ENCODE data around the gene TMEM156.

Gene TMEM156

GRCh38 chr4:39044956-39045826, 13.0 kb upstream of the TMEM156 start (continued):
- no peak for TF ChIP-seq SCRT1 (tag by site-specific recombination; IDR thresholded peaks at IDR 0.05; ENCODE audit: borderline replicate concordance)
- no peak for TF ChIP-seq ZNF311 (tag by site-specific recombination; IDR thresholded peaks at IDR 0.05; ENCODE audit: borderline replicate concordance)
- TF ChIP-seq PRDM1 (tag by site-specific recombination; IDR thresholded peaks at IDR 0.05), result peak; percentile 88
- TF ChIP-seq ZNF223 (tag by site-specific recombination; IDR thresholded peaks at IDR 0.05), result no peak
- TF ChIP-seq ZBTB17 (tag by site-specific recombination; IDR thresholded peaks at IDR 0.05), result no peak
- no peak for TF ChIP-seq ZNF140 (tag by site-specific recombination; IDR thresholded peaks at IDR 0.05)

GRCh38 chr4:39044364-39044955, 12.3 kb upstream of the TMEM156 start:
- Histone ChIP-seq H3K27ac (ENCODE audit: extremely low read depth, low read depth, low read length) (peak overlapping the region; percentile 68; the same call in 1 of the 2 replicates), H3K4me1 (ENCODE audit: control insufficient read depth, insufficient read depth, low read length) (no peaks in the 10 kb centered on the region), H3K9me3 (ENCODE audit: control insufficient read depth, insufficient read depth, low read depth, low read length) (no peaks in the 10 kb centered on the region), H3K4me3 (ENCODE audit: low read depth, low read length) (peak overlapping the region; percentile 58), H3K36me3 (ENCODE audit: control insufficient read depth in 2 of 2, insufficient read depth in 1 of 2, low read length in 2 of 2) (no peaks in the 10 kb centered on the region)
- ChIA-PET CTCF (interaction anchor here (1.6 kb wide), 1 partner anchor 142 kb away, joined by 5 read pairs; no protein-coding TSS in a partner anchor), POLR2A (interaction anchor here (0.6 to 1.2 kb wide), 2 partner anchors 9 to 142 kb away, joined by 3 to 4 read pairs; no protein-coding TSS in a partner anchor)
- TF ChIP-seq ZNF621 (tag by site-specific recombination; IDR thresholded peaks at IDR 0.05) (no peak), IKZF3 (tag by site-specific recombination; IDR thresholded peaks at IDR 0.05) (0 out of 2 replicates have a peak, but pooled peaks have one; percentile 14), ZBTB48 (tag by site-specific recombination; IDR thresholded peaks at IDR 0.05) (peak; percentile 69), ZNF155 (tag by site-specific recombination; IDR thresholded peaks at IDR 0.05) (no peak), SP3 (tag by site-specific recombination; IDR thresholded peaks at IDR 0.05) (peak; percentile 56), GLIS2 (tag by site-specific recombination; IDR thresholded peaks at IDR 0.05) (0 out of 2 replicates have a peak, but pooled peaks have one; percentile 33), ZBTB20 (tag by site-specific recombination; IDR thresholded peaks at IDR 0.05) (peak; percentile 22; the same call in 1 of the 2 replicates), KLF8 (tag by site-specific recombination; IDR thresholded peaks at IDR 0.05) (peak; percentile 39; the same call in 1 of the 2 replicates), SP2 (tag by site-specific recombination; IDR thresholded peaks at IDR 0.05) (peak; percentile 68), ZNF335 (tag by site-specific recombination; conservative IDR thresholded peaks at IDR 0.05) (0 out of 2 replicates have a peak, but pooled peaks have one; percentile 16), ZNF600 (tag by site-specific recombination; IDR thresholded peaks at IDR 0.05) (no peak), ZNF785 (tag by site-specific recombination; IDR thresholded peaks at IDR 0.05) (no peak), KLF9 (tag by site-specific recombination; IDR thresholded peaks at IDR 0.05; ENCODE audit: low read depth) (peak; percentile 79), GLIS1 (tag by site-specific recombination; IDR thresholded peaks at IDR 0.05) (peak; percentile 51; the same call in 1 of the 2 replicates), ZNF548 (tag by site-specific recombination; IDR thresholded peaks at IDR 0.05) (no peak), SP7 (tag by site-specific recombination; IDR thresholded peaks at IDR 0.05) (0 out of 2 replicates have a peak, but pooled peaks have one; percentile 15)
- TF ChIP-seq, protein P1, sequence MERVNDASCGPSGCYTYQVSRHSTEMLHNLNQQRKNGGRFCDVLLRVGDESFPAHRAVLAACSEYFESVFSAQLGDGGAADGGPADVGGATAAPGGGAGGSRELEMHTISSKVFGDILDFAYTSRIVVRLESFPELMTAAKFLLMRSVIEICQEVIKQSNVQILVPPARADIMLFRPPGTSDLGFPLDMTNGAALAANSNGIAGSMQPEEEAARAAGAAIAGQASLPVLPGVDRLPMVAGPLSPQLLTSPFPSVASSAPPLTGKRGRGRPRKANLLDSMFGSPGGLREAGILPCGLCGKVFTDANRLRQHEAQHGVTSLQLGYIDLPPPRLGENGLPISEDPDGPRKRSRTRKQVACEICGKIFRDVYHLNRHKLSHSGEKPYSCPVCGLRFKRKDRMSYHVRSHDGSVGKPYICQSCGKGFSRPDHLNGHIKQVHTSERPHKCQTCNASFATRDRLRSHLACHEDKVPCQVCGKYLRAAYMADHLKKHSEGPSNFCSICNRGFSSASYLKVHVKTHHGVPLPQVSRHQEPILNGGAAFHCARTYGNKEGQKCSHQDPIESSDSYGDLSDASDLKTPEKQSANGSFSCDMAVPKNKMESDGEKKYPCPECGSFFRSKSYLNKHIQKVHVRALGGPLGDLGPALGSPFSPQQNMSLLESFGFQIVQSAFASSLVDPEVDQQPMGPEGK (tag by site-specific recombination; IDR thresholded peaks at IDR 0.05), result peak; percentile 84
- TF ChIP-seq, protein P2, sequence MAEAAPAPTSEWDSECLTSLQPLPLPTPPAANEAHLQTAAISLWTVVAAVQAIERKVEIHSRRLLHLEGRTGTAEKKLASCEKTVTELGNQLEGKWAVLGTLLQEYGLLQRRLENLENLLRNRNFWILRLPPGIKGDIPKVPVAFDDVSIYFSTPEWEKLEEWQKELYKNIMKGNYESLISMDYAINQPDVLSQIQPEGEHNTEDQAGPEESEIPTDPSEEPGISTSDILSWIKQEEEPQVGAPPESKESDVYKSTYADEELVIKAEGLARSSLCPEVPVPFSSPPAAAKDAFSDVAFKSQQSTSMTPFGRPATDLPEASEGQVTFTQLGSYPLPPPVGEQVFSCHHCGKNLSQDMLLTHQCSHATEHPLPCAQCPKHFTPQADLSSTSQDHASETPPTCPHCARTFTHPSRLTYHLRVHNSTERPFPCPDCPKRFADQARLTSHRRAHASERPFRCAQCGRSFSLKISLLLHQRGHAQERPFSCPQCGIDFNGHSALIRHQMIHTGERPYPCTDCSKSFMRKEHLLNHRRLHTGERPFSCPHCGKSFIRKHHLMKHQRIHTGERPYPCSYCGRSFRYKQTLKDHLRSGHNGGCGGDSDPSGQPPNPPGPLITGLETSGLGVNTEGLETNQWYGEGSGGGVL (tag by site-specific recombination; IDR thresholded peaks at IDR 0.05), result peak; percentile 45; the same call in 1 of the 2 replicates
- TF ChIP-seq, protein P3, sequence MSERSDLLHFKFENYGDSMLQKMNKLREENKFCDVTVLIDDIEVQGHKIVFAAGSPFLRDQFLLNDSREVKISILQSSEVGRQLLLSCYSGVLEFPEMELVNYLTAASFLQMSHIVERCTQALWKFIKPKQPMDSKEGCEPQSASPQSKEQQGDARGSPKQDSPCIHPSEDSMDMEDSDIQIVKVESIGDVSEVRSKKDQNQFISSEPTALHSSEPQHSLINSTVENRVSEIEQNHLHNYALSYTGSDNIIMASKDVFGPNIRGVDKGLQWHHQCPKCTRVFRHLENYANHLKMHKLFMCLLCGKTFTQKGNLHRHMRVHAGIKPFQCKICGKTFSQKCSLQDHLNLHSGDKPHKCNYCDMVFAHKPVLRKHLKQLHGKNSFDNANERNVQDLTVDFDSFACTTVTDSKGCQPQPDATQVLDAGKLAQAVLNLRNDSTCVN (tag by site-specific recombination; optimal IDR thresholded peaks at IDR 0.05), result peak; percentile 17
